HG02973 (cell line): ENCODE results near the gene NRP1.
"Not testable (repeated sequence)": the region's sequence is repeated elsewhere in the genome, so short reads cannot be mapped to it uniquely, and the experiment has no call there.

Experiments
- ATAC-seq: cut with Tn5 transposase; IDR thresholded peaks from one replicate; pipeline ENCODE4 v1.9.1; 2021; ENCODE audit warnings: moderate library complexity; ENCODE audit not compliant: unreplicated experiment

NRP1 gene

DNA sequence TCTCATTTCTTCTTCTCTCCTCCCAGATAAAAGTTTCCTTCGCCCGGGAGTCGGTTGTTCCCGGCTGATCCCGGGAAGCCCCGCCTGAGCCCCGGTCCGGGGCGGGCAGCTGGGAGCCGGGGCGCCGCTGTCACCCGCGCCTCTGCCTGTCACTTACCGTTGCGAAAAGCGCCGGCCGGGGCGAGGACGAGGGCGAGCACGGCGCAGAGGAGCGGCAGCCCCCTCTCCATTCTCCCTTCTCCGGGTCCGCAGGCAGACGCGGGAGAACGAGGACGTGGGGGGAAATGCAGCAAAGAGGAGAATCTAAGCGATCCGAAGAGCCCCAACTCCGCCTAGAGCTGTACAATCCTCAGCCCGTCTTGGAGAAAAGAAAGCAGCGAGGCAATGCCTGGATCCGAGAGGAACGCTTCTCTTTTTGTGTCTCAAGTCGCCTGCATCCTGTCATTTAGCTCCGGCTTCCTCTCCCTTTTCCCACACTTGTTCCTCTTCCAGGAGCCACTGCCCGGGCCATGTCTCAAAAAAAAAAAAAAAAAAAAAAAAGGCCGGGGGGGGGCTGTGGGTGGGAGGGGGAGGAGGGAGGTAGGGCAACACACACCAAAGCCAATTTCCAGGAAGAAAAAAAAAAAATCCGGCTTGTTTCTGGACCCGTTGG is at the start of gene NRP1:
TSS of gene NRP1 (minus strand) at position 515 of the 652 bp plus-strand sequence. CDS start at position 230, 285 bp downstream.
- no peak for ATAC-seq

DNA sequence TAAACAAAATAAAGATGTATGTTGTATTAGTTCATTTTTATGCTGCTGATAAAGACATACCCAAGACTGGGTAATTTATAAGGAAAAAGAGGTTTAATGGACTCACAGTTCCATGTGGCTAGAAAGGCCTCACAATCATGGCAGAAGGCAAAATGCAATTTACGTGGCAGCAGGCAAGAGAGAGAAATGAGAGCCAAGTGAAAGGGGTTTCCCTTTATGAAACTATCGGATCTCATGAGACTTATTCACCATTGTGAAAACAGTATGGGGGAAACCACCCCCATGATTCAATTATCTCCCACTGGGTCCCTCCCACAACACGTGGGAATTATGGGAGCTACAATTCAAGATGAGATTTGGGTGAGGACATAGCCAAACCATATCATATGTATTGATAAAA is 49.7 kb upstream of the NRP1 start:
- not testable (repeated sequence) for ATAC-seq

DNA sequence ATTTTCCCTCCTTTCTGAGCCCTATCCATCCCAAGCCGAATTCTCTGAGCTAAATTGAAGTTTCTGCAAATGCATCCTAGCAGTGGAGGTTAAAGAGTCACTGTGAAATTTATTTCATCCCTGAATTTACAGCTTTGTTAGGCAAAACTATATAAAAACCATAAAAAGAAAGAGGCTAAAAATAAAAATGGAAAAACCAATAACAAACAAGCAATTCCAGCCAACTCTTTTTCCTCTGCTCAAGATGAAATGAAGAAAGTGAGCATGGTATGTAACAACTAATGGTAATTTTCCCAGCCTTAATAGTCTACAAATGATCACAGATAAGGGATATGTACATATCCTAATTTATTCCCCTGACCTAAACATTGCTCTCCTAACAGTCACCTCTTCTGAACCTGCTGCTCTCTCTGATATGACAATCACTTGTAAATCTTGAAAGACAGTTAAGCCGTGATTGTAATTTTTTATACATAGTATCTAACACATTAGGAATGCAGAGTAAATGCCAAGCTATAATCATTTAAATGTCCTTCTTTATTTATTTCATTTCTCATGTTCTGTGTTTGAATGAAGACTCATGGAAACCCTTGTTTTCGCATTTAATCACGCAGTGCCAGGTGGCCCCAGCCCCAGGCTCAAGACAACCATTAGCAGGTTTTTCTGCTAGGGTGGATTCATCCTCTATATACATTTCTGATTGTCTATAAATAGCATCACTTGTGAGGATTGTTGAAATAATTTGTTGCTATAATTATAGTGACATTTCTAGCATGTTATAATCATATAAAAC is 48.6 kb upstream of the NRP1 start:
- no peak for ATAC-seq

DNA sequence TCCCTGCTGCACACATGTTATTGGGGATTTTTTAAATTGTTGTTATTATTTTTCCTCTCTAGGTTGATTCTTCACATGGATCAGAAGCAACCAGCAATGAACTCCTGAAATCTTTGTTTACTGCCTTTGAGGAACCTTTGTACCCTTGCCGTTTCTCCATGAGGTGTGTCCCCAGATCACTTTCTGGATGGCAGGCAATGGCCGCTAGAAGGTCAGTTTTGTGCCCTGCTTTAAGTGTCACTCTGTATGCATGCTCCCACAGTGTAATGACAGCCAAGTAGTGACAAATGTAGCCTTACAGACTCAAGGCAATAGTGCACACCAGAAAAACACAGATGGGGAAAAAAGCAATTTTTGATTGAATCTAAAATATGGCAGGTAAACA is 47.7 kb upstream of the NRP1 start:
- ATAC-seq: no peak

DNA sequence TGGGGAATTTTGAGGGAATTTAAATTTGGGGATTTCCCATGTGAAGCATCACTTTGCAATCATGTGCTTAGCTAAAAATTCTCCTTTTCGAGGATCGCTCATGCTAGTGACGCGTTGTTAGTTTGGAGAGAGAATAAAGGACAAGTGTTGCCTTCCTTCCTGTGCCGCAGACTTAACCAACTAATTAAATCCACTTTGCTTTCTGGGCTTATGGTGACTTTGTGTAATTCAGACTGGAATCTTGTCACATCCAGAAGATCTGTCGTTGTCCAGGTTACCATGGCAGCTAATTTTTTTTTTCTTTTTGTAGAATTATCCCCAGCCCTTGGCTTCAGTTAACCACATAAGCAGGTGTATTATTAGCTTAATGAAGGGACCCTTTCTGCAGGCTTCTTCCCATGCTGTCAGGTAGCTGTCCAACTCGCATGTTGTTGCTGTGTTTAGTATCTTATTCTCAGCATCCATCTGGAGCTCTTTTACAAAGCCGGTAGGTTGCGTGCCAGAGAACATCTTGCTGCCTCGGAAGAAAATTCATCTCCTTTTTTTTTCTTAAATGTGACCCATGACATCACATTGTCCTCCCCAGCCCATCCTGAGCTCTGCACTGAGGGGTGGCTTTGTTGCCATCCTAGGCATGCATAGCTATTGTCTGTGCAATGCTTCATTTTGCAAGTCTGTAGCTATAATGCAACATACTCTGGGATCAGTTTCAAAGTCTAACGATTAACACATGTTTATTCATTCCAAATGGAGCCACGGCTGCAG is 47.2 kb upstream of the NRP1 start:
- ATAC-seq: no peak

DNA sequence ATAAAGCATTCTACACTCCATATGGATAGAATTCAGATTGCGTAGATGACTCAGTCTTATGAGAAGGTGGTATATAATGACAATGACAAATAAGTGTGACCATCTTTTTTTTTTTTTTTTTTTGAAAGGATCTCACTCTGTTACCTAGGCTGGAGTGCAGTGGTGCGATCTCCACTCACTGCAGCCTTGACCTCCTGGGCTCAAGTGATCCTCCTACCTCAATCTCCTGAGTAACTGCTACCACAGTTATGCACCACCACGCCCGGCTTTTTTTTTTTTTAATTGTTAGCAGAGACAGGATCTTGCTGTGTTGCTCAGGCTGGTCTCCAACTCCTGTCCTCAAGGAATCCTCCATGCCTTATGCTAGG is 43.2 kb upstream of the NRP1 start:
- no peak for ATAC-seq

DNA sequence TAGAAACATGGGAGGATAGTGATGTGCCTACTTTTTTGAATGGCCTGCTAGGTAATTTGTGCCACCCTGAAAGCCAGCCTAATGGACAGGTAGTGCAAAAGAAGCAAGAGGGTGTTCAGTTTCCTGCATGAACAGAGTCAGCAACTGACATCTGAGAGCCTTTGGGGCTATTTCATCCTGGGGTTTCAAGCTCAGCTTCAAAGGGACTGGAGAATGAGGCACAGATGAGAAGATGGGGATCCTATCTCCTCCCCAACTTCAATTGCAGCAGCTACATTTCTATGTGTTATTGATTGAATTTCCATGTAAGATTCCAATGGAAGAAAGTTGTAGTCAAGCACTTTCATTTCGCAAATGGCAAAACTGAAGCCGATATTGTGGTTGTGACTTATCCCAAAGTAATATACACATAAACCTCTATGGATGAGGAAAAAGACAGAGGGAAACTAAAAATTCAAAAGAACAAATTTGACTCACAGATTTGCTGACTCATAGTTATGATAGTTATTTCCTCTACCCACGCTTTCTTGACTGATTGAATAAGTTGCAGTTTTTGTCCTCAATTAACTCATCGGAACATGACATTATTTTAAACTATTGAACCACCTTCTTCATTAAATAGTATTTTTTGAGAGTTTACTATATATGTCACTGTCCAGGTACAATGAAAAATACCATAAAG is 42.6 kb upstream of the NRP1 start:
- ATAC-seq: no peak

DNA sequence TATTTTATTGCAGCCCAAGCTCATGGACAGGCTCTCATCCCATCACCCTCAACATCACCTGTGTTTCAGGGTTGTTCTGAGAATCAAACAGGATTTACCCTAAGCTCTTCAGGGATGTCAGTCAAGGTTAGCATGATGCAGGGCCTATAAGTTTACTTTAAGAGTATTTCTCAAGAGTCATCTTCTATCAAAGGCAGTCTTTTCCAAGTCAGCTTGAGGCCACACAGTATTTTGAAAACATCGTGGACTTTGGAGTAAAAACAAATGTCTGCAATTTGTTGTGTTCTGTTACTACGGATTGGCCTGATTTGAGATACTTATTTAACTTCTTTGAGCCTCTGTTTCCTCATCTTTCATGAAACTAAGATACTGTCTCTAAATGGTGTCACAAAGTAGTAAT is 42.0 kb upstream of the NRP1 start:
- no peak for ATAC-seq

DNA sequence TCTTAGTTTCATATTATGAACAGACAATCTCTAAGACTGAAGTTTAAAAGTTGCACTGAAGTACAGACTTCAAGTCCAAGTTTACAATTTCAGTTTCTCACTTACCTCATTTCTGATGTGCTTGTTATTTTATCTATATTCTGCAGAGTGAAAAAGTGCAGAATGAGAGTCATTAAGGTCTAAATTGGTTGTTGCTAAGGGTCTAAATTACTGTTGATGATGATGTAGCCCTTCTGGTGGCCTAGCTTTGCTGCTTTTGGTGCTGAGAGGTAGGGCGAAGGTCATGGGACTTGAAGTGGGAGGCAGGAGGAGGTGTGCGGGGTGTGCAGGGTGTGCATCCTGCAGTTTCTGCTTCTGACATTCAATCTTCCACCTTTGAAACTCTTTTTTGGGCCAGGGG is 38.8 kb upstream of the NRP1 start:
- ATAC-seq: no peak

DNA sequence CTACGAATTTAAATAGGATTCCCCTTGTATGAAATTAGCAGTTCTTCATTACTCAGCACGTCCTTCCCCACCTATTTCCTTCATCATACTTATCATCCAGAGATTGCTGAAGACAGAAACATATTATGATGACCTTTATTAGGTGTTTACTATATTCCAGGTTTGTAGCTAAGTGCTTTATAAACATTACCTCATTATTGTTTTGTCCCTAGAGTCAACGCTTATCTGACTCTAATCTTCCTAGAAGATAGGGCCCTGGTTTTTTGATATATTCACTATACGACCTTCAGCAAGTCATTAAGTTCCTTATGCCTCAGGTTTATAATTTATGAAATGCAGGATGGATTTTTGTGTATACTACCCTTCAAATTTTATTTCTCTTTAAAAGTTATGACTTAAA is 36.8 kb upstream of the NRP1 start:
- ATAC-seq: no peak

DNA sequence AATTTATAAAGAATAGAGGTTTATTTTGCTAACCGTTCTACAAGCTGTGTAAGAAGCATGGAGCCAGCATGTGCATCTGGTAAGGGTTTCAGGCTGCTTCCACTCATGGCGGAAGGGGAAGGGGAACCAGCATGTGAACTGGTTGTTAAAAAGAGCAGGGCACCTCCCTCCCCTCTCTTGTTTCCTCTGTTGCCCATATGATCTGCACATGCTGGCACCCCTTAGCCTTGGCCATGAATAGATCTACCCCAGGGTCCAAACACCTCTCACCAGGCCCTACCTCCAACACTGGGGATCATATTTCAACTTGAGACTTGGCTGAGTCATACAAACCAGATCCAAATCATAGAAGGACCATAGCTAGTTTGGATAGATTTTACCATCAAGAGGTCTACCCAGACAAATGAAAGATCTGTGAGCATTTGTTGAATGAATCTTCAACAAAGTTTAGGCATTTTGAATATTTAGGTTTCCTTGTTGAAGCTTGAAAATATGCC is 36.0 kb upstream of the NRP1 start:
- ATAC-seq: no peak

DNA sequence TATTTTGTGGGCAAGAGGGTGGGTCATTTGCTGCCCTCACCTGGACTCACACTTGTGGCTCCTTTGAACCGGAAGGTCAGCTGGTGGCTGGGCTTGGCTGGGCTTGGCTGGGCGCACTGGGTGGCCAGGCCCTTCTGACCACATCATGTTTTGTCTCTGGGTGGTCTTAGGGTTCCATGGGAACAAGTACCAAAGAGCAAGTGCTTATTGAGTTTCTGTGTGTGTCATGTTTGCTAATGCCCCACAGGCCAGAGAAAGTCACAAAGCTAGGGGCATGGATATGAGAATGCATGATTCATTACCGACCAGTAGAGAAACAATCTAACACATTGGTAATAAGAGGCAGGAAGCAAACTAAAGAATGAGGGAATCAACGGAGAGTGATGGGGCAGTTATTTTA is 33.6 kb upstream of the NRP1 start:
- no peak for ATAC-seq

DNA sequence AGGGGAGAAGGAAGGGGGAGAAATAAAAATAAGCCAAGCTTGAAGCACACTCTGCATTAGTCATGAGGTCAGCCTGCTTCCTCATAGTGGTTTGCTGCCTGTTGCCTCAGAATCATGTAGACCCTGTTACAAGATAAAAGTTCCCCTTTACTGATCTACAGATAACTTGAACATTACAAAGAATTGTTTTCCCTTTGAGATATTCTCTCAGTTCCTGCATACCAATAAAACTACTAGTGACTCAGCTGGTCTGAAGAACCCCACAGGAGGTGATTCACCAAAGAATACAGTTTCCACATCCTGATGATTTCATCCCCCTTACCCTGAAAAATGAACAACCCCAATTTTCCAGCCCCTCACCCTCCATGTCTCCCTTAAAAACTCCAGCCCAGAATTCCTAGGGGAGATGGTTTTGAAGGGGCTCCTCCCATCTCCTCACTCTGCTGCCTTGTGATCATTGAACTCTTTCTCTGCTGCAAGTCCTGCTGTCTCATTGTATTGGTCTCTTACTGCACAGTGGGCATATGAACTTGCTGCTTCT is 31.5 kb upstream of the NRP1 start:
- no peak for ATAC-seq

DNA sequence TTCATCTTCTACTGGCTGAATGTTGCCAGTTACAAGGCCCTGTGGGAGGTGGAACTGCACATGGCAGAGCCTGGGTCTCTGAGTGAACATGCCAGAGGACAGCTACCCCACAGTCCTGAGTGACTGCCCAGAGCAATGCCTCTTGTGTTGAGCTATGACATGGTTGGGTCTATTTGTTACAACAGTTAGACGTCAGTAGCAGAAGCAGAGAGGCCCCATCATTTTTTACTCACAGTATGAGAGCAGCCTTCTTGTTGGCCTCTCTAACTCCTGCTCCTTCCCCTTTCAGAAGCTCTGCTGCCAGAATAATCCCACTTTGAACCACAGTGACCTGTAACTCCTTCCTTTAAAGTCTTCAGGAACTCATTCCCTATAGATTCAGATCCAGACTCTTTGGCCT is 30.8 kb upstream of the NRP1 start:
- ATAC-seq: no peak

DNA sequence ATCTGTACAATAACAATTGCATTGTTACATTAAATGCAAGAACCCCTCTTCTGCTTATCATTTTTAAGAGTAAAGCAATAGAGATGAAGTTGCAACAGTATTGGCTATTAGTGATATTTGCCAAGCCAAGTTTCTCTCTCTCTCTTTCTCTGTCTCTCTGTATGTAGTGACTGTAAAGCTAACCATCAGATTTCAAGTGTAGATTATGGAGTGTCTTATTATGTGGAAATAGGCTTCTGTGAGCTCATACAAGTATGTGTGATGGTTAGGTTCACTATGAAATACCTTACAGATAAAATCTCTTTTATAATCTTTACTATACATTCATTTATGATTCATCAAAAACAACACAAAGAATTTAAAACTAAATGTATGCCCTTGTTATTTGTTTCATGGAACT is 28.6 kb upstream of the NRP1 start:
- no peak for ATAC-seq

DNA sequence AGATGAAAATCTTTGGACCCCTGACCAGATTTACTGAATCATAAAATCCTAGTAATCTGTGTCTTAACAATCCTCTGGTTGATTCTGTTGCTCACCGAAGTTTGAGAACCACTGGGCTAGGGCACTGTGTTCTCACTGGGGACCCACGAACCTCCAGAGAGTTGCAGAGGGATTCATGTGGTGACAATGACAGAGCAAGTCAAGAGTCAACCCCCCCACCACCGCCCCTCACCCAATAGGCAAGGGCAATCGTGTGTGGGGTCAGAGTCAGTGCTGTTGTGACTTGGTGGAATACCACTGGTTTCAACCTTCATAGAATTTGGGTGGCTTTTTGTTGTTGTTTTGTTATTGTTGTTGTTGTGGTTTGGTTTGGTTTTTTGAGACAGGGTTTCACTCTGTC is 23.5 kb upstream of the NRP1 start:
- ATAC-seq: no peak

DNA sequence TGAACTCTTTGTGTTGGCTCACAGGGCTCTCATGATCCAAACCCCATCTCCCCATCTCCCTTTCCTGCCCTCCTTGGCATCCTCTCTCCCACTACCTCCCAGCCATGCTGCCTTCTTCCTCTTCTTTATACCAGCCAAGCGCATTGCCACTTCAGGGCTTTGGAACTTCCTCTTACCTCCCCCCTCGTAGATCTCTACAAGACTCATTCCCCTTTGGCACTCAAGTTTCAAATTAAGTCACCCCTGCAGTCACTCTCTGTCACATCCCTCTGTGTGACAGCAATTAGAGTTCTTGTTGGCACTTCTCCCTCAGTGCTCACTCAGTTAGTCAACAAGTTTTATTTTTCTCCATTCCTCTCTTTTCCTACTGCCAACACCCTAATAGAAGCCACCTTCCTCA is 20.8 kb upstream of the NRP1 start:
- ATAC-seq: no peak

DNA sequence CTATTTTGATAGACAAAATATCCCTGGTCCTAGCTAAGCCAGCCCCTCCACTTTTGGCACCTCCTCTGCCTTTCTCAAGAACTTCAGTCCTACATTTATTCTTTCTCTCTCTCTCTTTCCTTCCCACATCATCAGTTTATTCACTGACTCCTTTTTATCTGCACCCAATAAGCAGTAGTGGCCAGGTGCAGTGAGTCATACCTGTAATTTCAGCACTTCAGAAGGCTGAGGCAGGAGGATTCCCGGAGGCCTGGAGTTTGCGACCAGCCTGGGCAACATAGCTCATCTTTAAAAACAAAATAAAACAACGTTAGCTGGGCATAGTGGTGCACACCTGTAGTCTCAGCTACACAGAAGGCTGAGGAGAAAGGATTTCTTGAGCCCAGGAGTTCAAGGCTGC is 19.4 kb upstream of the NRP1 start:
- no peak for ATAC-seq

DNA sequence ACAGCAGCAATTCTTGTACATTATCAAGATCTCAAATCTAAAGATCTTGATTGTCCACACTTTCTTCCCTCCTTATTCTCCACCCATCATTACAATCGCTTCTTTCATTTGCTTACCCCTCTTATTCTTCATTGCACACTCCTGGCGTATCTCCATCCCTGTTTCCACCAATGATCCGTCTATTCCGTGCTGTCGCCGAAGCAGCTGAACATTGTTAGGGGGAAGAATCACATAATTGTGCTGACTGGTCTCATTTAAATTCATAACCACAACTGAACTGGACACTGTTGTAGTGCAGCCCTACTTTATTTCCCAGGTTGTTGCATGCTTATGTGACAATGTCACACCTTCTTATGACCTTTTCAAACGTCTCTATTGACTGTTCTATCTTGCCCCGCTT is 18.9 kb upstream of the NRP1 start:
- ATAC-seq: no peak

DNA sequence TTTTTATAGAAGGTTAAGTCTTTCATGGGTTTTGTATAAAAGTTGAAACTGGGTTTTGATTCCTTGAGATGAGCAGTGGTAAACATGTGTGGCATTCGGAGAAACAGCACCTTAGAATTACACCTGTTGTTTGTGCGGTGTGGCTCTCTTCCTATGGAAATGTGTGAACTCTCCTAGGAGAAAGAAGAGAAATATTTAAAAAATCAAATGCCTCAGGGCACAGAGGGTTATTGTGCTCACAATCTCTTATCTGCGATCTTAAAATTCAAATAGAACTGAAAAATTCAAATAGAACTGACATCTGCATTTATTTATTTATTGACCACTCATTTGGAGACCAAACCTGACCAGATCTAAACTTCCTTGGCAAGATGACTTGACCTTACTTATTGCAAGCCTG is 18.1 kb upstream of the NRP1 start:
- ATAC-seq: no peak

DNA sequence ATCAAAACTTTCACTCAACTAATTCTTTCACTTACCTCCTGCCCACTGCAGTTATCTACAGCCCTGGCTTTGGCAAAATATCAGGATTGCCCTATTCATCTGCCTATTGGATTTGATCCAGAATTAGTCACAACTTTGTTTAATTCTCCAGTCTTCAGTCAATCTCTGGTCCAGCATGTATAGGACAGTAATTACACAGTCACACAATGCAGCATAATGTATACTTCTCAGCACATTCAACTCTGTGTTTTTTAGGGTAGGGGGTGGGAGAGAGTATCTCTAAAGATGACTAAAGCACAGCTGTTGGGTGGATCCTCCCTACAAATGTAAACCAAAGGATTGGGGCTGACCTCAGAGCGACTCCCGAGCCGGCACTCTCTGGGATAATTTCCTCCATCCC is 17.7 kb upstream of the NRP1 start:
- no peak for ATAC-seq
